MCF 10A (cell line): ENCODE results near the gene CARS1. TPM values are rescaled to one million over a fixed set of nuclear protein-coding genes. Genes with fewer than 3 reads are reported as not detected.
"Not testable (repeated sequence)": the region's sequence is repeated elsewhere in the genome, so short reads cannot be mapped to it uniquely, and the experiment has no call there.

ENCODE experiments used
- BruUV-seq: library from RNA; stranded (reverse); fragments of 400-500 nt; replicated peaks from 2 replicates; lab custom pipeline; 2021; lab: Mats Ljungman, UMichigan
- CTCF ChIA-PET: fragments of 300-600 bp; sonication (Branson Sonifier 250); formaldehyde crosslinking; extraction: SDS; loops from one replicate; lab custom pipeline; 2021; ENCODE audit warnings: antibody characterized with exemption, inconsistent platforms; lab: Yijun Ruan, JAX
- POLR2A ChIA-PET: fragments of 300-600, 350-650 bp; sonication (Branson Sonifier 250); formaldehyde crosslinking; extraction: SDS; loops from one replicate; lab custom pipeline; 2020; ENCODE audit warnings: antibody characterized with exemption, inconsistent platforms; lab: Yijun Ruan, JAX
- DNase-seq: peaks from one replicate; pipeline ENCODE4 v3.0.0-alpha.2; 2018; ENCODE audit not compliant: unreplicated experiment
- H3K27ac Mint-ChIP-seq: one replicate; pipeline ENCODE4 v1.8.0; 2022; ENCODE audit warnings: mild to moderate bottlenecking, low read depth, mixed read lengths; ENCODE audit not compliant: unreplicated experiment
- H3K27me3 Mint-ChIP-seq: one replicate; pipeline ENCODE4 v1.8.0; 2022; ENCODE audit warnings: mixed read lengths; ENCODE audit not compliant: insufficient read depth, unreplicated experiment
- H3K36me3 Mint-ChIP-seq: one replicate; pipeline ENCODE4 v1.8.0; 2022; ENCODE audit warnings: mild to moderate bottlenecking, moderate library complexity, mixed read lengths; ENCODE audit not compliant: insufficient read depth, unreplicated experiment
- H3K4me1 Mint-ChIP-seq: one replicate; pipeline ENCODE4 v1.8.0; 2022; ENCODE audit warnings: mixed read lengths; ENCODE audit not compliant: insufficient read depth, unreplicated experiment
- H3K4me3 Mint-ChIP-seq: one replicate; pipeline ENCODE4 v1.8.0; 2022; ENCODE audit warnings: mild to moderate bottlenecking, moderate library complexity, mixed read lengths; ENCODE audit not compliant: unreplicated experiment
- H3K9me3 Mint-ChIP-seq: one replicate; pipeline ENCODE4 v1.8.0; 2022; ENCODE audit warnings: mixed read lengths; ENCODE audit not compliant: unreplicated experiment
- CTCF ChIP-seq: fragments of 200-600 bp; IDR thresholded peaks from one replicate; pipeline ENCODE4 v1.8.0; 2022; ENCODE audit warnings: antibody characterized with exemption, mild to moderate bottlenecking; ENCODE audit not compliant: unreplicated experiment
- intact Hi-C: fragments of 100-400 bp; cut with micrococcal nuclease; formaldehyde crosslinking; loops from 2 replicates; pipeline ENCODE4 v1.14.1; 2022
- total RNA-seq: library from RNA; stranded (reverse); gene quantifications from 2 replicates; pipeline ENCODE4 v1.2.3, GENCODE V29; 2022

Gene CARS1
- total RNA-seq, 1 experiment from 2014 or later: 150 TPM

- DNase-seq: no peak
- H3K27ac Mint-ChIP-seq: no peak overlapping the region
- no peaks in the 10 kb centered on the region for H3K9me3 Mint-ChIP-seq
- POLR2A ChIA-PET: interaction anchor here (1.0 to 1.7 kb wide), 4 partner anchors 10 to 25 kb away, joined by 3 to 7 read pairs (median 5); partner anchors contain the start of gene CARS1
- no peak for TF ChIP-seq CTCF
- CTCF ChIA-PET: interaction anchor here (0.9 to 1.5 kb wide), 3 partner anchors 16 to 543 kb away, joined by 3 to 9 read pairs (median 6); no protein-coding TSS in a partner anchor
- H3K27me3 Mint-ChIP-seq: no peaks in the 10 kb centered on the region
- H3K4me1 Mint-ChIP-seq: peaks cover 10% of the 10 kb centered on the region
- intact Hi-C loops: no loop called here
- no TSS peak for BruUV-seq
- H3K36me3 Mint-ChIP-seq: no peaks in the 10 kb centered on the region
- H3K4me3 Mint-ChIP-seq: no peak overlapping the region
Observed at GRCh38 chr11:3074912-3075589, 17.8 kb upstream of the CARS1 start.

DNA sequence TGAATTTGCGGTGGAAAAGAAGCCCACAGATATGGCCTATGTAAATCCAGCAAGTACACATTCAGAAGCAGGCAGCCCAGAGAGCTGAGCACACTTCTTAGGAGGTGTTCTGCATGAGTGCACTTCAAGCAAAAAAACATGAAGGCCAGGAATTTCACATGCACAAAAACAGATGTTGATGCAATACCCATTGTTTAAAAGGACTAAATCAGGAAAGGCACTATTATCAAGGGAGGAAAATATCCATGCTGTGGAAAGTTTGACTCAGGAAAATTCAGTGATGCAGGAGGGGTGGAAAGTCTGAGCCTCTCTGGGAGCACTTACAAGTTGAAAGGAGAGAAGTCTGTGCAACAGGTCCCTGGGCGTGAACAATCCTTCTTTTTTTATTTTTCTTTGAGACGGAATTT is 15.8 kb upstream of the CARS1 start:
- ChIA-PET POLR2A (no interaction called here), CTCF (interaction anchor here (0.6 to 1.9 kb wide), 4 partner anchors 12 to 46 kb away, joined by 3 to 13 read pairs (median 4); no protein-coding TSS in a partner anchor)
- TF ChIP-seq CTCF: no peak
- Mint-ChIP-seq H3K27me3 (peaks cover 13% of the 10 kb centered on the region), H3K27ac (no peak overlapping the region), H3K36me3 (no peaks in the 10 kb centered on the region), H3K4me1 (peaks cover 4% of the 10 kb centered on the region), H3K4me3 (no peak overlapping the region), H3K9me3 (no peaks in the 10 kb centered on the region)
- no TSS peak for BruUV-seq
- intact Hi-C loops: no loop called here
- no peak for DNase-seq

- DNase-seq: no peak
- BruUV-seq: no TSS peak
- Mint-ChIP-seq H3K9me3 (no peaks in the 10 kb centered on the region), H3K4me3 (no peak overlapping the region), H3K27ac (no peak overlapping the region), H3K27me3 (peaks cover 13% of the 10 kb centered on the region), H3K4me1 (peaks cover 5% of the 10 kb centered on the region), H3K36me3 (no peaks in the 10 kb centered on the region)
- CTCF ChIA-PET: interaction anchor here (0.7 to 2.0 kb wide), 4 partner anchors 11 to 32 kb away, joined by 3 to 6 read pairs (median 3); no protein-coding TSS in a partner anchor
- intact Hi-C loops: no loop called here
- TF ChIP-seq CTCF: no peak
- POLR2A ChIA-PET: interaction anchor here (0.9 to 1.1 kb wide), 2 partner anchors 12 to 17 kb away, joined by 3 read pairs; partner anchors contain the start of gene CARS1
Observed at GRCh38 chr11:3069425-3069824, 12.2 kb upstream of the CARS1 start.

GRCh38 chr11:3066308-3066707 is 9.1 kb upstream of the CARS1 start:
- H3K9me3 Mint-ChIP-seq, H3K4me1 Mint-ChIP-seq, POLR2A ChIA-PET, BruUV-seq, intact Hi-C loops, H3K27ac Mint-ChIP-seq, H3K4me3 Mint-ChIP-seq, DNase-seq, H3K36me3 Mint-ChIP-seq: not testable (repeated sequence)
- H3K27me3 Mint-ChIP-seq: peaks cover 13% of the 10 kb centered on the region
- CTCF ChIA-PET: interaction anchor here (0.7 to 1.2 kb wide), 3 partner anchors 16 to 505 kb away, joined by 3 to 4 read pairs (median 3); no protein-coding TSS in a partner anchor

DNA sequence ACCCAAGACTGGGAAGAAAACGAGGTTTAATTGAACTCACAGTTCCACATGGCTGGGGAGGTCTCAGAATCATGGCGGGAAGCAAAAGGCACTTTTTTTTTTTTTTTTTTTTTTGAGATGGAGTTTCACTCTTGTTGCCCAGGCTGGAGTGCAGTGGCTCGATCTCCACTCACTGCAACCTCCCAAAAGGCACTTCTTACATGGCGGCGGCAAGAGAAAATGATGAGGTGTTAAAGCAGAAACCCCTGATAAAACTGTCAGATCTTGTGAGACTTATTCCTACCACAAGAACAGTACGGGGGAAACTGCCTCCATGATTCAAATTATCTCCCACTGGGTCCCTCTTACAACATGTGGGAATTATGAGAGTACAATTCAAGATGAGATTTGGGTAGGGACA is 7.5 kb upstream of the CARS1 start:
- H3K4me1 Mint-ChIP-seq, H3K4me3 Mint-ChIP-seq, H3K9me3 Mint-ChIP-seq, BruUV-seq, DNase-seq, H3K36me3 Mint-ChIP-seq, CTCF ChIA-PET, H3K27ac Mint-ChIP-seq, intact Hi-C loops, POLR2A ChIA-PET: not testable (repeated sequence)
- peaks cover 11% of the 10 kb centered on the region for H3K27me3 Mint-ChIP-seq

DNA sequence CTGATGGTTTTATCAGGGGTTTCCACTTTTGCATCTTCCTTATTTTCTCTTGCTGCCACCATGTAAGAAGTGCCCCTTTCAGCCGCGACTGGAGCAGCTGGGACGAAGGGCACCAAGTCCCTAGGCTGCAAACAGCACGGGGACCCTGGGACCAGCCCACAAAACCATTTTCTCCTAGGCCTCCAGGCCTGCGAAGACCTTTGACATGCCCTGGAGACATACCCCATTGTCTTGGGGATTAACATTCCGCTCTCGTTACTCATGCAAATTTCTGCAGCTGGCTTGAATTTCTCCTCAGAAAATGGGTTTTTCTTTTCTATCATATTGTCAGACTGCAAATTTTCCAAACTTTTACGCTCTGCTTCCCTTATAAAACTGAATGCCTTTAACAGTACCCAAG is 6.7 kb upstream of the CARS1 start:
- H3K4me3 Mint-ChIP-seq, intact Hi-C loops, H3K4me1 Mint-ChIP-seq, H3K9me3 Mint-ChIP-seq, H3K27me3 Mint-ChIP-seq, H3K36me3 Mint-ChIP-seq, BruUV-seq, DNase-seq, H3K27ac Mint-ChIP-seq: not testable (repeated sequence)
- POLR2A ChIA-PET: interaction anchor here (2.3 kb wide), 1 partner anchor 28 kb away, joined by 6 read pairs; no protein-coding TSS in a partner anchor
- CTCF ChIA-PET: interaction anchor here (1.0 to 1.2 kb wide), 2 partner anchors 28 to 354 kb away, joined by 3 to 5 read pairs; no protein-coding TSS in a partner anchor

DNA sequence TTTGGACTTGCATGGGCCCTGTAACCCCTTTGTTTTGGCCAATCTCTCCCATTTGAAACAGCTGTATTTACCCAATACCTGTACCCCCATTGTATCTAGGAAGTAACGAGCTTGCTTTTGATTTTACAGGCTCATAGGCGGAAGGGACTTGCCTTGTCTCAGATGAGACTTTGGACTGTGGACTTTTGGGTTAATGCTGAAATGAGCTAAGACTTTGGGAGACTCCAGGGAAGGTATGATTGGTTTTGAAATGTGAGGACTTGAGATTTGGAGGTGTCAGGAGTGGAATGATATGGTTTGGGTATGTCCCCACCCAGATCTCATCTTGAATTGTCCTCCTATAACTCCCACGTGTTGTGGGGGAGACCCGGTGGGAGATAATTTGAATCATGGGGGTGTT is 6.2 kb upstream of the CARS1 start:
- H3K36me3 Mint-ChIP-seq, intact Hi-C loops, DNase-seq, H3K4me3 Mint-ChIP-seq, H3K27ac Mint-ChIP-seq, H3K27me3 Mint-ChIP-seq, H3K9me3 Mint-ChIP-seq, BruUV-seq: not testable (repeated sequence)
- H3K4me1 Mint-ChIP-seq: peaks cover 14% of the 10 kb centered on the region
- CTCF ChIA-PET: interaction anchor here (1.0 to 1.2 kb wide), 2 partner anchors 28 to 354 kb away, joined by 3 to 5 read pairs; no protein-coding TSS in a partner anchor
- POLR2A ChIA-PET: interaction anchor here (2.3 kb wide), 1 partner anchor 28 kb away, joined by 6 read pairs; no protein-coding TSS in a partner anchor
